Urinary bladder (tissue), 4 donors: ENCODE results near the gene TRIM17. TPM values are rescaled to one million over a fixed set of nuclear protein-coding genes. Genes with fewer than 3 reads are reported as not detected.

ENCODE experiments used
- DNase-seq: peaks from one replicate; pipeline ENCODE4 v3.0.0-alpha.2; 2015; ENCODE audit errors: extremely low spot score
- H3K27ac ChIP-seq: one replicate; pipeline ENCODE4 v1.5.1; 2013; ENCODE audit warnings: low read depth, mild to moderate bottlenecking, moderate library complexity
- H3K36me3 ChIP-seq: one replicate; pipeline ENCODE4 v1.6.1; 2013; ENCODE audit warnings: mild to moderate bottlenecking, moderate library complexity; ENCODE audit not compliant: insufficient read depth
- H3K4me1 ChIP-seq: one replicate; pipeline ENCODE4 v1.6.1; 2013; ENCODE audit warnings: mild to moderate bottlenecking, moderate library complexity; ENCODE audit not compliant: insufficient read depth
- H3K4me3 ChIP-seq: one replicate; pipeline ENCODE4 v1.5.1; 2013; ENCODE audit warnings: low read depth, low read length
- whole genome bisulfite sequencing: extraction: QIAGEN DNeasy Blood & Tissue Kit; methylation state at CpG from one replicate; pipeline ENCODE4 v1.1.7; 2013; 5-methylcytosine and 5-hydroxymethylcytosine counted together
- polyA plus RNA-seq: library from polyadenylated mRNA; stranded (reverse); fragments of 200-250 nt; gene quantifications from one replicate; pipeline ENCODE4 v1.2.3, GENCODE V29; 2013
- total RNA-seq: library from RNA; depleted of rRNA; stranded (reverse); fragments of >200 nt; gene quantifications from one replicate; pipeline ENCODE4 v1.2.3, GENCODE V29; 2014
- donor health status: healthy with polysubstance abuse.
- donor health status: healthy.

Gene TRIM17
- total and polyA plus RNA-seq, 2 donors = 0.57 to 1.9 TPM

GRCh38 chr1:228372183-228373003, 44.3 kb downstream of the TRIM17 start:
- Histone ChIP-seq H3K4me1 (no peaks in the 10 kb centered on the region), H3K4me3 (no peak overlapping the region), H3K36me3 (no peaks in the 10 kb centered on the region), H3K27ac (no peak overlapping the region)
- DNase-seq = no peak
- 76% methylated on average over 34 of the region's 34 CpGs for WGBS

- no peak for DNase-seq
- H3K4me3 ChIP-seq = no peak overlapping the region
- H3K4me1 ChIP-seq = no peaks in the 10 kb centered on the region
- H3K27ac ChIP-seq = no peak overlapping the region
- H3K36me3 ChIP-seq = no peaks in the 10 kb centered on the region
- WGBS = 80% methylated on average over 4 of the region's 4 CpGs
Observed at GRCh38 chr1:228371741-228372182, 44.9 kb downstream of the TRIM17 start.

DNA sequence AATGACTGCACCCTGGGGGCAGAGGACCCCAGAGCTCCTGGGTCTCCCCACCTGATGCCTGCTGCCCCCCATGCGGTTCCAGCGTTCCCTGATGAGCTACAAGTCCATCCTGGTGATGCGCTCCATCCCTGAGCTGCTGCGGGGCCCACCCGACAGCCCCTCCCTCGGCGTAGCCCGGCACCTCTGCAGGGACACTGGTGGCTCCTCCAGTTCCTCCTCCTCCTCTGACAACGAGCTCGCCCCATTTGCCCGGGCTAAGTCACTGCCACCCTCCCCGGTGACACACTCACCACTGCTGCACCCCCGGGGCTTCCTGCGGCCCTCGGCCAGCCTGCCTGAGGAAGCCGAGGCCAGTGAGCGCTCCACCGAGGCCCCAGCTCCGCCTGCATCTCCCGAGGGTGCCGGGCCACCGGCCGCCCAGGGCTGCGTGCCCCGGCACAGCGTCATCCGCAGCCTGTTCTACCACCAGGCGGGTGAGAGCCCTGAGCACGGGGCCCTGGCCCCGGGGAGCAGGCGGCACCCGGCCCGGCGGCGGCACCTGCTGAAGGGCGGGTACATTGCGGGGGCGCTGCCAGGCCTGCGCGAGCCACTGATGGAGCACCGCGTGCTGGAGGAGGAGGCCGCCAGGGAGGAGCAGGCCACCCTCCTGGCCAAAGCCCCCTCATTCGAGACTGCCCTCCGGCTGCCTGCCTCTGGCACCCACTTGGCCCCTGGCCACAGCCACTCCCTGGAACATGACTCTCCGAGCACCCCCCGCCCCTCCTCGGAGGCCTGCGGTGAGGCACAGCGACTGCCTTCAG, 45.5 kb downstream of the TRIM17 start:
- no peaks in the 10 kb centered on the region for H3K4me1 ChIP-seq
- DNase-seq = no peak
- no peak overlapping the region for H3K4me3 ChIP-seq
- H3K36me3 ChIP-seq = no peaks in the 10 kb centered on the region
- H3K27ac ChIP-seq = no peak overlapping the region
- 83% methylated on average over 50 of the region's 50 CpGs for WGBS

DNA sequence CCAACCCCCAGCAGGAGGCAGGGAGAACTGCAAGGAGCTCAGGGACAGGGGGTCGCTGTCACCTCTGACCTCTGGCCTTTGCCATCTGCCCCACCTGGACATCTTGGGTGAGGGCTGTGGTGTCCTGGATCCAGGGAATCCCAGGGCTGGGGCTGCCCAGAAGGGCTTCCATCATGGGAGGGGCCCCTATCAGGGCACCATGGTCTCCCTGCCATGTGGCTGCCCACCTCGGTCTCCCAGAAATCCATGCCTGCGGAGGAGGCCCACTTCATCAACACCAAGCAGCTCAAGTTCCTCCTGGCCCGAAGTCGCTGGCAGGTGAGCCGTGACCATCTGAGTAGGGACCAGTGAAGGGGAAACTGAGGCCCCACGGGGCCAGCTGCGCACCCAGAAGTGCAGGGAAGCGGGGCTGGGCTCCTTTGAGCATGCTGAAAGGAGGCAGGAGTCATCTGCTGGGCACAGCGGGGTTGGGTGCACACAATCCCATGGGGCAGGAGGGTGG, 46.2 kb downstream of the TRIM17 start:
- no peak overlapping the region for H3K4me3 ChIP-seq
- DNase-seq = no peak
- H3K27ac ChIP-seq = no peak overlapping the region
- WGBS = 91% methylated on average over 10 of the region's 10 CpGs
- H3K4me1 ChIP-seq = no peaks in the 10 kb centered on the region
- no peaks in the 10 kb centered on the region for H3K36me3 ChIP-seq

DNA sequence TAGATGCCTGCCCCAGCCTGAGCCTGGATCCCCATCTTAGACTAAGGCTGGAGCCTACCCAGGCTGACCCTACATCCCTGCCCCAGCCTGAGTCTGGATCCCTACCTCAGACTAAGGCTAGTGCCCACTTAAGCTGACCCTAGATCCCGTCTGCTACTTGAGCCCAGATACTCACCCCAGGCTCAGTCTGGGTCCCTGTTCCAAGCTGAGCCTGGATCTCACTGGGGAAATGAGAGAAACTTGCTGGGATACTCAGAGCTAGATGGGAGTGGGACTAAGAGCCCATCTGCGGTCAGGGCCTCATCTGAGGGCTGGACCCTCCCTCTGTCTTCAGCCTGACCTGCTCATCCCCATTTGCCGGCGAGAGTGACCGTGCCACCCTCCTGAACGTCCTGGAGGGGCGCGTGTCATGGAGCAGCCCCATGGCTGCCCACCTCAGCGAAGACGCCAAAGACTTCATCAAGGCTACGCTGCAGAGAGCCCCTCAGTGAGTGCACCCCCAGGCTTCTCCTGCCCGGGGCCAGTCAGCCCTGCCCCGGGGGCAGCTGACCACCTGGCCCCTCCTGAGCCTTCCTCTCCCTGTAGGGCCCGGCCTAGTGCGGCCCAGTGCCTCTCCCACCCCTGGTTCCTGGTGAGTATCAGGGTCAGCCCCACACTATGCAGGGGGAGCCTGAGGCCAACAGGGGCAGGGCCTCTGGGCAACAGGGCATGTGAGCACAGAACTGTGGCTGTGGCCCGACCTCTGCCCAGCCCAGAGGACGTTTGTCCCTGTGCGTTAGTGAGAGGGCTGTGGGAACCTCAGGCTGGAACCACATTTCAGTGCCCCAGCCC, 46.8 kb downstream of the TRIM17 start:
- Histone ChIP-seq H3K36me3 (no peaks in the 10 kb centered on the region), H3K4me3 (no peak overlapping the region), H3K27ac (no peak overlapping the region), H3K4me1 (no peaks in the 10 kb centered on the region)
- WGBS = 95% methylated on average over 18 of the region's 18 CpGs
- no peak for DNase-seq

DNA sequence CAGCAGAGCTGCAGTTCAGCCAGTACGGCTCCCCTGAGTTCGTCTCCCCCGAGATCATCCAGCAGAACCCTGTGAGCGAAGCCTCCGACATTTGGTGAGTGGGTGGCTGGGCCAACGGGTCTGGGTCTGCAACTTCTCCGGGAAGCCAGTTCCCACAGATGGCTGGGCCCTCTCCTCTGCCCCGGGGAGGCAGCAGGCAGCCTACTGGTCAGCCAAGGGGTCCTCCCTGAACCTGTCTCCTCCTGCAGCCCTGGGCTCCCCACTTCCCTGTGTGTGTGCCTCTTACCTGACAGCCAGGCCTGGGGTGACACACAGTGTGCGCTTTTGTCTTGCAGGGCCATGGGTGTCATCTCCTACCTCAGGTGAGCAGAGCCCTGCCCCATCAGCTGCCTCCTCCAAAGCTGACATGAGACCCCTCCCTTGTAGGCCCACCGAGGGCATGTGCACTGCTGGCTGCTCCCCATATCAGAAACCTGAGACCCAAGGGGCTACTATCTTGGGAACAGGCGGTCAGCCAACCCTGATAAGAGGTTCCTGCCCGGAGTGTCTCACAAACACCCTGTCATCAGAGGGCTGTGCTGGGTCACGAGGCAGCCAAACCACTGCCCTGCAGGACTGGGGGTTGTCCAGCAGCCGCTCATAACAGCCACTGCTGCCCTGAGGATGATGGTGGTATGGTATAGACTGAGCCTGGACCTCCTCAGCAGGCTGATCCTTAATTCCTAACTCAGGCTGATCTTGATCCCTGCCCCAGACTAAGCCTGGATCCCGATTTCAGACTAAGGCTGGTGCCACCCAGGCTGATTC, 47.7 kb downstream of the TRIM17 start:
- DNase-seq = no peak
- 76% methylated on average over 15 of the region's 15 CpGs for WGBS
- Histone ChIP-seq H3K36me3 (no peaks in the 10 kb centered on the region), H3K4me3 (no peak overlapping the region), H3K4me1 (no peaks in the 10 kb centered on the region), H3K27ac (no peak overlapping the region)

DNA sequence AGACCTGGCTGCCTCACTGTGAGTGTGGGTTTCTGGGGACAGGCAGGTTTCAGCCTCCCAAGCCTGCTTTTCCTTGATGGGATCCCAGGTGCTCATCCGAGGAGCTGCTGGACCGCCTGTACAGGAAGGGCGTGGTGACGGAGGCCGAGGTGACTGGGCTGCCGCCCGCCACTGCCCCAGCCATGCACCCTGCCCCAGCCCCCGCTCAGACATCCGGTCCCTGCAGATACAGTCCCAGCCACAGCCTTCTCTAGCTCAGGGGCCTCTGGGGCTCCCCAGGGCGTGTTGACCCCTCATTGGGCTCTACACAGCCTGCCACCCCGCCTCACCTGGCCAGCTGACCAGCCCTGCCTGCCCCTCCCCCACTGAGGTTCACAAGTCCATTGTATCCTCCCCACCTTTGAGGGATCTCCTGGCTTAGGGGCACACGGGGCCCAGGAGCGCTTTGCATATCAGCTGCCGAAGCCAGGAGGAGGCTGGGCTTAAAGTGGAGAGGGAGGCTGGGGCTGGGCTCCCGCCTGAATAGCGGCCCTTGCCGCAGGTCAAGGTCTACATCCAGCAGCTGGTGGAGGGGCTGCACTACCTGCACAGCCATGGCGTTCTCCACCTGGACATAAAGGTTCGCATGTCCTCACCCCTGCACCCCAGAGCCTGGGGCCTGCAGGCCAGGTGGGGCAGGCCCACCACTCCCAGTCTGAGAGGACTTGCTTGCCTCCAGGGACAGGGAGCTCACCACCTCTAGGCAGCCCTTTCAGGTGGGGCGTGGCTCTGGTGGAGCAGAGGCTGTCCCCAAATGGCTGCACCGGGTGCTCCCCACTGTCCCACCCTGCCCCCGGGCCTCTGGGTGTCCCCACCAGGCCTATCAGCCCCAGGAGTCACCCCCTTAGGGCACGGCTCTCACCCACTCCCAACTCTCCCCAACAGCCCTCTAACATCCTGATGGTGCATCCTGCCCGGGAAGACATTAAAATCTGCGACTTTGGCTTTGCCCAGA, 48.6 kb downstream of the TRIM17 start:
- WGBS = 54% methylated on average over 25 of the region's 25 CpGs
- DNase-seq = no peak
- Histone ChIP-seq H3K4me1 (no peaks in the 10 kb centered on the region), H3K36me3 (no peaks in the 10 kb centered on the region), H3K4me3 (no peak overlapping the region), H3K27ac (no peak overlapping the region)

DNA sequence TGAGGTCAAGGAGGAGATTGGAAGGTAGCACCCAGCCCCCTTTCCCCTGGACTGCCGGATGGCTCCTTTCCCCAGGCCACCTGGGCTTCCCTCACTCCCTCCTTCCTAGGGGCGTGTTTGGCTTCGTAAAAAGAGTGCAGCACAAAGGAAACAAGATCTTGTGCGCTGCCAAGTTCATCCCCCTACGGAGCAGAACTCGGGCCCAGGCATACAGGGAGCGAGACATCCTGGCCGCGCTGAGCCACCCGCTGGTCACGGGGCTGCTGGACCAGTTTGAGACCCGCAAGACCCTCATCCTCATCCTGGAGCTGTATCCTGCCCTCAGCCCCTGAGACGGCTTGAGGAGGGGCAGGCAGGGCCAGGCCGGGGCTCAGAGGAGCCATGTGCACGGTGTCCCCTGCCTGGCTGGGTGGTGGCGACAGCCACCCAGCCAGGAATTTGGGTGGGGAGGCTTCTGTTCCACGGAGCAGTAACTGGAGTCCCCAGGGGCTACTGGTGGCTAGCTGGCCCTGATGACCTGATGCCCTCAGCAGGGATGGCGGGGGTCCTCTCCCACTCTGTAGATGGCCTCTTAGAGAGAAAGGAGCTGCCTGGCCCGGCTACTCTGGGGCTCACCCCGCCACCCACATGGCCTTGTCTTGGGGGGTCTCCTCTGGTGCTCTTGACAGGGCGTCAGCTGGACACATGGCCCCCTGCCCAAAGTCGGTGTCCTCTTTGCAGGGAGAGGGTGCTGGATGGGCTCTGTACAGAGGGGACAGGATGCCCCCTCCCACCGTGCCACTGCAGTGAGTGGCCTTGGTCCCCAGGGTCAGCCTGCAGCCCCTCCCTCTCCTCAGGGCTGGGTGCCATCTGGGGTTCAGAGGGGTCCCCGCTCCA, 49.6 kb downstream of the TRIM17 start:
- Histone ChIP-seq H3K36me3 (no peaks in the 10 kb centered on the region), H3K4me3 (no peak overlapping the region), H3K4me1 (no peaks in the 10 kb centered on the region), H3K27ac (no peak overlapping the region)
- WGBS = 63% methylated on average over 24 of the region's 24 CpGs
- DNase-seq = no peak

DNA sequence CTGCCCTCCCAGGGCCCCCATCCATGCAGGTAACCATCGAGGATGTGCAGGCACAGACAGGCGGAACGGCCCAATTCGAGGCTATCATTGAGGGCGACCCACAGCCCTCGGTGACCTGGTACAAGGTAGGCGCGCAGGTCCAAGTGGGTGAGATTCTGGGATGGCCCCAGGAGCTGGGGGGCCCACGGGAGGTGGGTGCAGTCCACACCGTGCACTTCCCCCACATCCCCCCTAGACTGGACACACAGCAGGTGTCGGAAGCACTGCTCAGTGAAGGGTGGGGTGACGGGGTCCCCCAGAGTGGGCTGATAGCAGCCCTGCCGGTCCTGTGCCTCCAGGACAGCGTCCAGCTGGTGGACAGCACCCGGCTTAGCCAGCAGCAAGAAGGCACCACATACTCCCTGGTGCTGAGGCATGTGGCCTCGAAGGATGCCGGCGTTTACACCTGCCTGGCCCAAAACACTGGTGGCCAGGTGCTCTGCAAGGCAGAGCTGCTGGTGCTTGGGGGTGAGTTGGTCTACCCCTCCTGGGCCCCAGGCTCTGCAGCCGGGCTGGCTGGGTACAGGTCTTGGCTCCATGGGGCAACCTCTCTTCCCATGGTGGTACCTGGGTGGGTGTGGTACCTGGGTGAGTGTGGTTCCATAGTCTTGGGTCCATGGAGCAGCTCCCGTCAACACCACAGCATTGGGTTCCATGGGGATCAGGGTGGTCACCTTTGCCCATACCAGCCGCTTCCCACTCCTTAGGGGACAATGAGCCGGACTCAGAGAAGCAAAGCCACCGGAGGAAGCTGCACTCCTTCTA, 50.4 kb downstream of the TRIM17 start:
- H3K36me3 ChIP-seq = no peaks in the 10 kb centered on the region
- DNase-seq = no peak
- H3K4me1 ChIP-seq = no peaks in the 10 kb centered on the region
- no peak overlapping the region for H3K4me3 ChIP-seq
- 89% methylated on average over 23 of the region's 23 CpGs for WGBS
- no peak overlapping the region for H3K27ac ChIP-seq

- Histone ChIP-seq H3K36me3 (no peaks in the 10 kb centered on the region), H3K4me3 (no peak overlapping the region), H3K4me1 (no peaks in the 10 kb centered on the region), H3K27ac (no peak overlapping the region)
- WGBS = 82% methylated on average over 20 of the region's 20 CpGs
- no peak for DNase-seq
Observed at GRCh38 chr1:228365271-228366061, 51.2 kb downstream of the TRIM17 start.
